ENCODE results near the gene MDM2.

MDM2 gene

DNA sequence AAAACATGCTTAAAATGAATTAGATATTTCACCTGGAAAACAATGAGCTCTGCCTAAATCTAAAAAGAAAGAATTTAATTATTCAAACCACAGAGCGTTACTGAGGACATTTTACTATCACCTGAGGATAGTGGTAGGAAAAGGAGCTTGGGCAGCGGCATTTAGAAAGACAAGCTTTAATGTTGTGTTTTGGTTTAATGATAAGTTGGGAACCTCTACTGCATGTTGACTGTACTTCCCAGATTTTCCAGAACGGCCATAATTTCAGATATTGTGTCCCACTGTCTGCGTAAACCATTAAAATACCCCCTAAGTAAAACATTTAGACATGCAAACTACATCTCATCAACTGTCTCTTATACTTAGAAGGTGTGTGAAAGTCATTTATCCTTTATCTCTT lies 69.6 kb downstream of the MDM2 start:
- DNase-seq (ENCODE audit: low read depth in 2 of 2), result no peak

DNA sequence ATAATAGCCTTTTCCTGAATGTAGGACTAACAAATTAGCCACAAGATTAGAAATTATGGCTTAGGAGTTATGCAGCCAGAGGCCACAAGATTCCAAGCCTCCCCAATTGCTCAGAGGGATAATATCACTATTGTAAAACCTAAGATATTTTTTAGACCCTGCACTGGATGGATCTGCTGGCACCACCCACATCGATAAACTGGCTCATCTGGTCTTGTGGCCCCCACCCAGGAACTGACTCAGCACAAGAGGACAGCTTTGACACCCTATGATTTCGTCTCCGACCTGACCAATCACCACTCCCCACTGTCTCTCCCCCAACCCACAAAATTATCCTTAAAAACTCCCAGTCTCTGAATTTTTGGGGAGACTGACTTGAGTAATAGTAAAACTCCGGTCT lies 70.3 kb downstream of the MDM2 start:
- no peak for DNase-seq (ENCODE audit: low read depth in 2 of 2)

DNA sequence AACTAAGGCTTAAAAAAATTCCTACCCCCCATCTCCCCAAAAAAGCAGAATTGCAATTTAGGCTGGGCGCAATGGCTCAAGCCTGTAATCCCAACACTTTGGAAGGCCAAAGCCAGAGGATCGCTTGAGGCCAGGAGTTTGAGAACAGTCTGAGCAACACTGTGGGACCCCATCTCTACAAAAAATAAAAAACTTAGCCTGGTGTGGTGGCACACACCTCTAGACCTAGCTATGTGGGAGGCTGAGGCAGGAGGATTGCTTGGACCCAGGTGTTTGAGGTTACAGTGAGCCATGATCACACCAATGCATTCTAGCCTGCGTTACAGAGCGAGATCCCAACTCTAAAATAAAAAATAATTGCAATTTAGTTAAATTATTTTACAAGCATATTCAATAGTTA lies 70.9 kb downstream of the MDM2 start:
- no peak for DNase-seq (ENCODE audit: low read depth in 2 of 2)

DNA sequence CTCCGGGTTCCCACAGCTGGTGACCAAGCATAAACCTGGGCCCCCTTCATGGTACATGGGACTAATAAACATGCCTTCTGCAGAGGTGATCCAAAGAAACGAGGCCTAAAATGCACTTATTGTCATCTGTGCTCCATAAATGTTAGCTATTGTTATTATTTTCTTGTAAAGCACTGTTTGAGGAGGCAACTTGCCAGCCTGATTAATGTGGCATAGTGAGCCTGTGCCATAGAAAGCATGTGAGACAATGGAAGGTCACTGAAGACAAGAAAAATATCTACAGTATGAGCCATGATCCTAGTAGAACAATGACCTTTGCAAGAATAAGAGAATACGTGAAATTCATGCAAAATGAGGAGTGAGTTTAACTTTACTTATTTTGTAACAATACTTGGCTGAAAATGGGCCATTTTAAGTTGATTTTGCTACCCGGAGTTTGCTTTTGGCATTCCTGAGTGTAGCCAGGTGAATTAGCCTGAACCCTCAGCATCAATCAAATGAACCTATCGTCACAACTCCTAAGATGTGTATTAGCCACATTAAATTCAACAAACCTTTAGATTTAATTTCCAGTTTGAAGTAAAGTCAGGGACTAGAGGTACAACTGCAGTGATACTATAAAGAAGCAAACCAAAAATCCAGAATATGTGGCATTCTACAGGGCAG lies 72.8 kb downstream of the MDM2 start:
- no peak for DNase-seq (ENCODE audit: low read depth in 2 of 2)

DNA sequence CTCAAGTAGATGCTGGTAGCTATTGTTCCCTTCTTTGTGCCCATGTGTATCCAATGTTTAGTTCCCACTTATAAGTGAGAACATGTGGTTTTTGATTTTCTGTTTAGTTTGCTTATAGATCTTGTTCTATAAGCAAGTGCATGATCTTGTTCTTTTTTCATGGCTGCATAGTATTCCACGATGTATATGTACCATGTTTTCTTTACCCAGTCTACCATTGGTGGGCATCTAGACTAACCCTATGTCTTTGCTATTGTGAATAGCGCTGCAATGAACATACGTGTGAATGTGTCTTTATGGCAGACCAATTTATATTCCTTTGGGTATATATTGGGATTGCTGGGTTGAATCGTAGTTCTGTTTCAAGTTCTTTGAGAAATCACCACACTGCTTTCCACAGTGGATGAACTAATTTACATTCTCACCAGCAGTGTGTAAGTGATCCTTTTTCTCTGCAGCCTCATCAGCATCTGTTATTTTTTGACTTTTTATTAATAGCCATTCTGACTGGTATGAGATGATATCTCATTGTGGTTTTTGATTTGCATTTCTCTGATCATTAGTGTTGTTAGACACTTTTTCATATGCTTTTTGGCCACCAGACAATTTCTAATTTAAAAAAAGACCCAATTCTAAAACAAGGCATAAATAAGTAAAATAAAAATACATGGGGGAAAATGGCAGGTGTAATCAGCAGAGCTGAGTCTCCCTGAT lies 74.4 kb downstream of the MDM2 start:
- DNase-seq (ENCODE audit: low read depth in 2 of 2), result no peak

DNA sequence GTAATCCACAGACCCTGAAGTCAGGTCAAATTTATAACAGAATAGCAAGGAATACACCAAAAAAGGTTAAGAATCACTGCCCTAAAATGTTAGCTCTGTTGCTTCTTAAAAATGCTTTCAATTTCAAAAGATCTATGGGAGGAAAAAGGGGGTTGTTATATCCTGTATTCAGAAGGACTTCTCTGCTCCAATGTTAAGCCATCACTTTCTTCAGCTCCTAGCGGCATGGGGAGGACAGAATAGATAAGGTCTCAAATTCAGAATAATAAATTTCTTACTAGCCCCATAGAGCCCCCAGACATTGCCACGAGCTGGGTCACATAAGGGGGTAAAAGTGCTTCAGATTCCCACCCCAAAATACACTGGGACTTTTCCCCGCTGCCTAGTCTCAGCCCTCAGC lies 75.2 kb downstream of the MDM2 start:
- DNase-seq (ENCODE audit: low read depth in 2 of 2), result no peak

GRCh38 chr12:68884251-68884650 lies 76.3 kb downstream of the MDM2 start:
- no peak for DNase-seq (ENCODE audit: low read depth in 2 of 2)

DNA sequence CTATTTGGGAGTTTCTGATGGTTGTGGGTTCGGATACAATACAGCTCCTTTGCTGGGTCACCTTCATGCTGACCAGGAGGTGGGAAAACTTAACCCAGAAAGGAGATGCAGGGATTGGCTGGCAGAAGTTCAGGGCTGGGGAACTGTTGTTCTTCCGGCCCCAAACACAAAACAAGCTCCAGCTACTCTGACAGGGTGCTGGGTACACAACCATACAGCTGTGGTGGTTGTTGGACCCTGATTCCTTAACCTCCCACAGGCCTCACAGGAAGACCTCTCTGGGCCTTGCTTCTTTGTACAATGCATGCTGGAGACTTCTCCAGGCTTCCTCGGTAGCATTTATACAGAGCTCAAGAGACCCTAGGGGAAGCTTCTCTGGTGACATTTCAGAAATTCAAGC lies 77.4 kb downstream of the MDM2 start:
- no peak for DNase-seq (ENCODE audit: low read depth in 2 of 2)

GRCh38 chr12:68886636-68887572 lies 78.9 kb downstream of the MDM2 start:
- DNase-seq (ENCODE audit: low read depth in 2 of 2), result no peak

GRCh38 chr12:68887641-68888040 lies 79.7 kb downstream of the MDM2 start:
- DNase-seq (ENCODE audit: low read depth in 2 of 2), result no peak

GRCh38 chr12:68888243-68888642 lies 80.3 kb downstream of the MDM2 start:
- no peak for DNase-seq (ENCODE audit: low read depth in 2 of 2)

DNA sequence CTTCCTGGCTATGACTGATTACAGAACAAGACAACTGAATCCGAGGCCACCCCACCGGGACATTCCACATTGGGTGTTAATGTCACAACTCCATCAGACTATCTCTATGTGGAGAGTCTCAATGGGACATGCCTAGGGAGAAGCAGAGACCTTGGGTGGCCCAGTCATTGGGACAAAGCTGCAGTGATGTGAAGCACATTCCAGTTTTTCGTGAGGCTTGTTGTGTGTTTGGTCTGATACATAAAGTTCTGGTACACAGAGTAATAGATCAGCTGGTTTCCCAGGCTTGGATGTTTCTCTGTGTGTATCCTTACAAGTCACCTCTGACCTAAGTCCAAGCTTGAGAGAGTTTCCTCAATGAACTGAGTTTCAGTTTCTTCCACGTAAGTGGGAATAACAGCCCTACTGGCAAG lies 82.7 kb downstream of the MDM2 start:
- DNase-seq (ENCODE audit: low read depth in 2 of 2), result no peak

GRCh38 chr12:68891141-68891540 lies 83.2 kb downstream of the MDM2 start:
- no peak for DNase-seq (ENCODE audit: low read depth in 2 of 2)

GRCh38 chr12:68893201-68893600 lies 85.2 kb downstream of the MDM2 start:
- no peak for DNase-seq (ENCODE audit: low read depth in 2 of 2)

DNA sequence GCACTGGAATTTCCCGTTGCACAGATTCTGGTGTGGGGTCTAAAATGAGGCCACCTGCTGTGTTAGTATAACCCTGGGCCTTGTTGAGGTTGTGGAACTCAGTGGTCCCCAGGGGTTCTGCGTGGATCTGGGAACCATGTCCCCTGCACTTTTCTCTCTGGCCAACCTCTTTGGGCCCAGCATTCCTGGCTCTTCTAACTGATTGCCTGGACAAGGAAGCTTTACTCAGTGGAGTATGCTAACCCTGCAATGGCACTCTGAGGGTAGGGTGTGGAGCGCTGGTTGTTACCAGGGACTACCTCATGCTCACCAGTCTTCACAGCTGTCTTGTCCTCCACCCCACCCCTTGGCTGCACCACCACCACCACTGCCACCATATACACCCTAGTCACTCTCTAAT lies 85.8 kb downstream of the MDM2 start:
- DNase-seq (ENCODE audit: low read depth in 2 of 2), result no peak

DNA sequence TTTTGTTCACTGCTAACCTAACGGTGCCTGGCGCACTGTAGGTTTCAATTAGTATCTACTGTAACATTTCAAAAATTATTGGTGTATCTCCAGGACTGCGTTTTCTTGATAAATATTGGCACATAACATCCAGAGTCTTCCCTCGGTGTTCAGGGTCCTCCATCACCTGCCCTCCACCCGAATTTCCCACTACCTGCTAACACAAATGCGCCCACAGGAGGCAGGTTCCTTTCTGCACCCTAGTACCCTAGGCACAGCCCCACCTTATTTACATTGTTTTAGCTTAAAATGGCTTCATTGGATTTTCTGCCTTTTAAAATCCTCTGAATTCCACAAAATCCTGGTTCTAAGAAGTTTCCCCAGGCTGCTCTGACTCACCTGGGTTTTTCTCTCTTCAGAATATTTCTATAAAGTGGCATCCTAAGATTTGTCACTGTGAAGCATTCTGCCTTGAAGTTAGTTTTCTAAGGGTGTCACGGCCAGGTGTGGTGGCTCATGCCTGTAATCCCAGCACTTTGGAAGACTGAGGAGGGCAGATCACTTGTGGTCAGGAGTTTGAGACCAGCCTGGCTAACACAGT lies 86.4 kb downstream of the MDM2 start:
- DNase-seq (ENCODE audit: low read depth in 2 of 2), result no peak

DNA sequence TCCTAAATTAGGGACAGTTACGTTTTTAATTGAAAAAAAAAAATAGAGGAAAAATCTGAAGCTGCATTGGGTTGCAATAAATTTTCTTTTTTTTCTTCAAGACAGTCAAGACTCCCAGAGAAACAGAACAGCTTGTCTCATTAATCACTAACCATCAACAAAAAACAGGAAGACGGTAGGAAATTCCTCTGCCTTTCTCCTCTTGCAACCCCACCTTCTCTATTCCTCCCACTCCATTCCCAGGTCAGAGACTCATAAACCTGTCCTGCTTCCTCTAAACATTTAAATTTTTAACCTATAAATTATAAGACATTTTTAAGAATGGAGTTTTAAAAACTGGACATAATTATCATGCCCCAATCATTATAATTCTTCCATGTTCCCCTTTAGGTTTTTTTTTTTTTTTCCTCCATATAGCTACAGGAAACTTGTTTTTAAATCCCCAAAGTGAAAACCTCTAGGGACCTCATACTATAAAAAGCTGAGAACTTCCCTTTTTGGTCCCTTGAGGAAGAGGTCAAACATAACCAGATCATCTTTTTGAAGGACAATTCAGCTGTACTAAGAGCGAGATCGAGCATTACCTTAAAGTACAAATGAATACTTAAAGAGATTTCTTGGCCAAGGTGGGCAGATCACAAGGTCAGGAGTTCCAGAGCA lies 89.0 kb downstream of the MDM2 start:
- no peak for DNase-seq (ENCODE audit: low read depth in 2 of 2)

- DNase-seq (ENCODE audit: low read depth in 2 of 2), result no peak
These were observed 91.3 kb downstream of the MDM2 start for GRCh38 chr12:68899251-68899771.

DNA sequence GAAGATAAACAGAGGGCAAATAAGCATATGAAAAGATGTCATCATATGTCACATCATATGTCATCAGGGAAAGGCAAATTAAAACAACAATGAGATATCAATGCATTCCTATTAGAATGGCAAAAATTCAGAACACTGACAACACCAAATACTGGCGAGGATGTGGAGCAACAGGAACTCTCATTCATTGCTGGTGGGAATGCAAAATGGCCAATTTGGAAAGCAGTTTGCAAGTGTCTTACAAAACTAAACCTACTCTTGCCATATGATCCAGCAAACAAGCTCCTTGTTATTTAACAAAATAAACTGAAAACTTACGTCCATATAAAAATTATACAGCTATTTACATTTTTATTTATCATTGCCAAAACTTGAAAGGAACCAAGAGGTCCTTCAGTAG lies 92.3 kb downstream of the MDM2 start:
- no peak for DNase-seq (ENCODE audit: low read depth in 2 of 2)
